Measurements from ENCODE around the gene ZMYM1.

DNA sequence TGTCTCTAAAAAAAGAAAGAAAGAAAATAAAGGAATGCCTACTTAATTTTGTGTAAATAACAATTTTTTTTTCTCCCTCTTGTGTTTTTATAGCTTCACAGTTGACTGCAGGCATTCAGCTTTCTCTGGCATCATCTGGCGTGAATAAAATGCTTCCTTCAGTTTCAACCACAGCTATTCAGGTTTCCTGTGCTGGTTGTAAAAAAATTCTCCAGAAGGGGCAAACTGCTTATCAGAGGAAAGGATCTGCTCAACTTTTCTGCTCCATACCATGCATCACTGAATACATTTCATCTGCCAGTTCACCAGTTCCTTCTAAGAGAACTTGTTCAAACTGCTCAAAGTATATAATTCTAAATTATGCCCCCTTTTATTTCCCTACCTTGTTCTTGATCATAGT lies 18.0 kb downstream of the ZMYM1 start:
- TF ChIP-seq EP300 (IDR thresholded peaks at IDR 0.05) = no peak
- TF ChIP-seq, protein P1, sequence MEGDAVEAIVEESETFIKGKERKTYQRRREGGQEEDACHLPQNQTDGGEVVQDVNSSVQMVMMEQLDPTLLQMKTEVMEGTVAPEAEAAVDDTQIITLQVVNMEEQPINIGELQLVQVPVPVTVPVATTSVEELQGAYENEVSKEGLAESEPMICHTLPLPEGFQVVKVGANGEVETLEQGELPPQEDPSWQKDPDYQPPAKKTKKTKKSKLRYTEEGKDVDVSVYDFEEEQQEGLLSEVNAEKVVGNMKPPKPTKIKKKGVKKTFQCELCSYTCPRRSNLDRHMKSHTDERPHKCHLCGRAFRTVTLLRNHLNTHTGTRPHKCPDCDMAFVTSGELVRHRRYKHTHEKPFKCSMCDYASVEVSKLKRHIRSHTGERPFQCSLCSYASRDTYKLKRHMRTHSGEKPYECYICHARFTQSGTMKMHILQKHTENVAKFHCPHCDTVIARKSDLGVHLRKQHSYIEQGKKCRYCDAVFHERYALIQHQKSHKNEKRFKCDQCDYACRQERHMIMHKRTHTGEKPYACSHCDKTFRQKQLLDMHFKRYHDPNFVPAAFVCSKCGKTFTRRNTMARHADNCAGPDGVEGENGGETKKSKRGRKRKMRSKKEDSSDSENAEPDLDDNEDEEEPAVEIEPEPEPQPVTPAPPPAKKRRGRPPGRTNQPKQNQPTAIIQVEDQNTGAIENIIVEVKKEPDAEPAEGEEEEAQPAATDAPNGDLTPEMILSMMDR (IDR thresholded peaks at IDR 0.05) = no peak
